Sigmoid colon (tissue), 7 donors: Measurements from ENCODE around the gene NTN5. TPM values are rescaled to one million over a fixed set of nuclear protein-coding genes. Genes with fewer than 3 reads are reported as not detected.

ENCODE experiments used
- DNase-seq: peaks from one replicate; pipeline ENCODE4 v3.0.0-alpha.2; 2019
- H3K27ac ChIP-seq, 4 donors: fragments of 200-600 bp; sonication (generic); one replicate each; pipeline ENCODE4 v1.5.1; 2016 to 2019; ENCODE audit warnings: mild to moderate bottlenecking in 1 of 4
- H3K27me3 ChIP-seq, 3 donors: fragments of 200-600 bp; sonication (generic); one replicate each; pipeline ENCODE4 v1.5.1; 2019; ENCODE audit warnings: mild to moderate bottlenecking in 1 of 3
- H3K36me3 ChIP-seq, 4 donors: fragments of 200-600 bp; sonication (generic); one replicate each; pipeline ENCODE4 v1.5.1; 2016 to 2019
- H3K4me1 ChIP-seq, 4 donors: fragments of 200-600 bp; sonication (generic); one replicate each; pipeline ENCODE4 v1.5.1; 2017 to 2019
- H3K4me3 ChIP-seq, 4 donors: fragments of 200-600 bp; sonication (generic); one replicate each; pipeline ENCODE4 v1.5.1; 2017 to 2019; ENCODE audit warnings: mild to moderate bottlenecking in 2 of 4, moderate library complexity in 1 of 4
- H3K9me3 ChIP-seq, 4 donors: fragments of 200-600 bp in 3 of 4; sonication (generic) in 3 of 4; one replicate each; pipeline versions ENCODE4 v1.5.1 to v1.6.1; 2013 to 2019
- EP300 ChIP-seq, 4 donors: sonication (generic); formaldehyde crosslinking; IDR thresholded peaks; one replicate each; pipeline ENCODE4 v1.6.1; 2017; ENCODE audit warnings: antibody characterized with exemption in 4 of 4
- POLR2A ChIP-seq, 2 donors: fragments of 450-650 bp; IDR thresholded peaks; one replicate each; pipeline ENCODE4 v1.6.1; 2016; ENCODE audit warnings: antibody characterized with exemption in 2 of 2, mild to moderate bottlenecking in 2 of 2, moderate library complexity in 2 of 2
- POLR2AphosphoS5 ChIP-seq, 4 donors: sonication (generic); formaldehyde crosslinking; IDR thresholded peaks; one replicate each; pipeline ENCODE4 v1.6.1; 2017; ENCODE audit warnings: antibody characterized with exemption in 4 of 4
- WGBS, 2 donors: extraction: QIAGEN DNeasy Blood & Tissue Kit; methylation state at CpG; one replicate each; pipeline ENCODE4 v1.1.7; 2013; 5-methylcytosine and 5-hydroxymethylcytosine counted together
- intact Hi-C: fragments of 100-400 bp; cut with DNase I; formaldehyde crosslinking; loops from one replicate; pipeline ENCODE4 v1.15.1; 2023
- polyA plus RNA-seq, 3 donors: library from polyadenylated mRNA; stranded (reverse); fragments of 200-250 nt; gene quantifications; one replicate each; pipeline ENCODE4 v1.2.3, GENCODE V29; 2013
- total RNA-seq, 4 donors: library from RNA; depleted of rRNA; stranded (reverse); fragments of >200 nt; gene quantifications; one replicate each; pipeline ENCODE4 v1.1.0, GENCODE V29; 2016
- TF ChIP-seq, protein P1 (sequence below), 4 experiments: fragments of 450-650 bp in 3 of 4; fragments of 200-600 bp in 1 of 4; IDR thresholded peaks; one replicate each; pipeline ENCODE4 v1.5.1; 2016 to 2019; ENCODE audit warnings: antibody characterized with exemption in 4 of 4, mild to moderate bottlenecking in 3 of 4, moderate library complexity in 2 of 4
- donor health status: healthy with polysubstance abuse.
- donor health status: Bipolar disorder and iron deficiency.
- donor health status: healthy.

NTN5 gene
- total and polyA plus RNA-seq, 7 donors = 0.32 to 1.2 (median 0.49) TPM; not detected in 4

DNA sequence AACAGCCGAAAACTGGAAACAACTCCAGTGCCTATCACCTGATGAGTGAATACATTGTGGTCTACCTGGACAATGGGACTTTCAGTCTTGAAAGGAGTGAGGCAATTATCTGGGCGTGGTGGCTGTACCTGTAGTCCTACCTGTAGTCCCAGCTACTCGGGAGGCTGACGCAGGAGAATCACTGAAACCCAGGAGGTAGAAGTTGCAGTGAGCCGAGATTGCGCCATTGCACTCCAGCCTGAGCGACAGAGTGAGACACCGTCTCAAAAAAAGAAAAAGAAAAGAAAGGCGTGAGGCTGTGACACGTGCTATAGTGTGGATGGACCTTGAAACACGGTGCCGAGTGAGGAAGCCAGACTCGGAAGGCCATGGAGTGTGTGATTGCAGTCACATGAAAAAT lies 4.1 kb upstream of the NTN5 start:
- no peaks in the 10 kb centered on the region for H3K27me3 ChIP-seq
- no peak for DNase-seq
- intact Hi-C loops = no loop called here
- H3K4me1 ChIP-seq = peaks cover 0 to 12% (median 9%) of the 10 kb centered on the region in 4 donors
- H3K4me3 ChIP-seq = no peak overlapping the region
- H3K36me3 ChIP-seq = no peaks in the 10 kb centered on the region
- 25 to 77% methylated on average over 13 of the region's 13 CpGs for WGBS, 2 donors
- TF ChIP-seq EP300 (IDR thresholded peaks at IDR 0.05) (no peak), POLR2AphosphoS5 (IDR thresholded peaks at IDR 0.05) (no peak), POLR2A (IDR thresholded peaks at IDR 0.05) (no peak)
- TF ChIP-seq, protein P1, sequence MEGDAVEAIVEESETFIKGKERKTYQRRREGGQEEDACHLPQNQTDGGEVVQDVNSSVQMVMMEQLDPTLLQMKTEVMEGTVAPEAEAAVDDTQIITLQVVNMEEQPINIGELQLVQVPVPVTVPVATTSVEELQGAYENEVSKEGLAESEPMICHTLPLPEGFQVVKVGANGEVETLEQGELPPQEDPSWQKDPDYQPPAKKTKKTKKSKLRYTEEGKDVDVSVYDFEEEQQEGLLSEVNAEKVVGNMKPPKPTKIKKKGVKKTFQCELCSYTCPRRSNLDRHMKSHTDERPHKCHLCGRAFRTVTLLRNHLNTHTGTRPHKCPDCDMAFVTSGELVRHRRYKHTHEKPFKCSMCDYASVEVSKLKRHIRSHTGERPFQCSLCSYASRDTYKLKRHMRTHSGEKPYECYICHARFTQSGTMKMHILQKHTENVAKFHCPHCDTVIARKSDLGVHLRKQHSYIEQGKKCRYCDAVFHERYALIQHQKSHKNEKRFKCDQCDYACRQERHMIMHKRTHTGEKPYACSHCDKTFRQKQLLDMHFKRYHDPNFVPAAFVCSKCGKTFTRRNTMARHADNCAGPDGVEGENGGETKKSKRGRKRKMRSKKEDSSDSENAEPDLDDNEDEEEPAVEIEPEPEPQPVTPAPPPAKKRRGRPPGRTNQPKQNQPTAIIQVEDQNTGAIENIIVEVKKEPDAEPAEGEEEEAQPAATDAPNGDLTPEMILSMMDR (IDR thresholded peaks at IDR 0.05) = no peak
- no peaks in the 10 kb centered on the region for H3K9me3 ChIP-seq
- no peak overlapping the region for H3K27ac ChIP-seq

DNA sequence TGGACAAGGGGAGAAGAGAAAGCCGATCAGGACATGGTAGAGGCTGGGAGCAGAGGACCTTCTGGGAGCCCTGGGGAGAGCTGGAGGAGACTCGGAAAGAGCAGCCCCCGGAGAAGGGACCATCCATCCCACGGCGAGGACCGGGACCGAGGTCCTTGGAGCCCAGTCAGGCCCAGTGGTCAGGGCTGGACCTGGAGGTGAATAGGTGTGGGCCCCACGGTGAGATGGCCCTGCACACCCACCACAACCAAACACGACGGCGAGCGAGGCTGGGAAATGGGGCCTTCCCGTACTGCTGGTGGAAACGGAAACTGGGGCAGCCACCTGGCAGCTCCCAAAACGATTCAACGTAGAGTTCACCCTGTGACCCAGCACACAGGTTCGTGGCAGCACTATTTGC lies 3.7 kb upstream of the NTN5 start:
- Histone ChIP-seq H3K36me3 (no peaks in the 10 kb centered on the region), H3K27me3 (no peaks in the 10 kb centered on the region), H3K27ac (no peak overlapping the region), H3K4me1 (peaks cover 0 to 12% (median 9%) of the 10 kb centered on the region in 4 donors), H3K9me3 (no peaks in the 10 kb centered on the region), H3K4me3 (no peak overlapping the region)
- TF ChIP-seq, protein P1 (IDR thresholded peaks at IDR 0.05) = no peak
- TF ChIP-seq POLR2A (IDR thresholded peaks at IDR 0.05) (no peak), EP300 (IDR thresholded peaks at IDR 0.05) (no peak), POLR2AphosphoS5 (IDR thresholded peaks at IDR 0.05) (no peak)
- 84 to 92% methylated on average over 17 of the region's 17 CpGs for WGBS, 2 donors
- intact Hi-C loops = no loop called here
- no peak for DNase-seq

DNA sequence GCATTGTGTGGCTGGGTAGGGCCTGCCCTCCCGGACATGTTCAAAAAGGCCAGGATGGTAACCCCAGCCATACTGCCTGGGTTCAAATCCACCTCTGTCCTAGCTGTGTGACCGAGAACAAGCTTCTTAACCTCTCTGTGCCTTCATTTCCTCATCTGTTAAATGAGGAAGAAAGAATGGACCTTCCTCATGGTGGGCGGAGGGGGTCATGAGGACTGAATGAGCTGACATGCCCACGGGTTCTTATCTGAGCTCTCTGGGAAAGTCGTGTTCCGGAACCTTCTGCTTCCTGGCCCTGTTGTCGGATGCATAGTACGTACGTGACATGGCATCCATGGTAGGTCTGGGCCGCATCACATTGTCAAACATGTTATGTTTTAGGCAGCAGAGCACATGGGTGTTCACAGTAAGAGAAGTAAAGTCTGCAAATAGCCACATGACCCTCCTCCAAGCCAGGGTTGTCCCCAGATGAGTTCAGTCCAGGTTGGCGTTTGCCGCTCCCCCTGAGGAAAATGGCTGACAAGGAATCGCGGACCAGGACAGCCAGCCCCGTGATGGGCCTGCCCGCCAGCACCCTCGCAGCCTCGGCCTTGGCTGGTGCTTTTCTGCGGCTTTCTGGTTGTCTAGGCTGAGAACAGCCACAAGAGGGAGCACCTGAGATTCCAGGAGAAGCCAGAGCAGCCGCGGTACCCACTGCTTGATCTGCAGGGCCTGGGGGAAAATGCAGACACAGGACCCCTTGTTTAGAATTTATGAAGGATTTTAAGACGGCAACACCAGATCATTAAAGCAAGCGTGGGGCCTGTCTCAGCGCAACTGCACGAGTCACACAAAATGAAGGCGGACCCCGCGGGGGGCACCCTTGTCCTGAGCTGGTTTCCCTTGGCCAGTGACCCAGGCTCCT lies 2.4 kb upstream of the NTN5 start:
- TF ChIP-seq, protein P1 (IDR thresholded peaks at IDR 0.05) = peak; percentile 81 to 91 (median 86)
- TF ChIP-seq EP300 (IDR thresholded peaks at IDR 0.05) = no peak
- no peak for TF ChIP-seq POLR2A (IDR thresholded peaks at IDR 0.05)
- TF ChIP-seq POLR2AphosphoS5 (IDR thresholded peaks at IDR 0.05) = peak in 1 of 4 donors; percentile 15
- peak; percentile 92 for DNase-seq
- WGBS, 2 donors = 42 to 43% methylated on average over 28 of the region's 28 CpGs
- Histone ChIP-seq H3K4me3 (no peak overlapping the region), H3K36me3 (no peaks in the 10 kb centered on the region), H3K4me1 (peaks cover 0 to 12% (median 9%) of the 10 kb centered on the region in 4 donors), H3K27ac (peak overlapping the region in 1 of 4 donors; percentile 20), H3K27me3 (no peaks in the 10 kb centered on the region), H3K9me3 (no peaks in the 10 kb centered on the region)
- intact Hi-C loops = loop anchor here (2.0 kb wide), 3 partner anchors 28 to 64 kb away; partner anchors contain the start of gene CA11

DNA sequence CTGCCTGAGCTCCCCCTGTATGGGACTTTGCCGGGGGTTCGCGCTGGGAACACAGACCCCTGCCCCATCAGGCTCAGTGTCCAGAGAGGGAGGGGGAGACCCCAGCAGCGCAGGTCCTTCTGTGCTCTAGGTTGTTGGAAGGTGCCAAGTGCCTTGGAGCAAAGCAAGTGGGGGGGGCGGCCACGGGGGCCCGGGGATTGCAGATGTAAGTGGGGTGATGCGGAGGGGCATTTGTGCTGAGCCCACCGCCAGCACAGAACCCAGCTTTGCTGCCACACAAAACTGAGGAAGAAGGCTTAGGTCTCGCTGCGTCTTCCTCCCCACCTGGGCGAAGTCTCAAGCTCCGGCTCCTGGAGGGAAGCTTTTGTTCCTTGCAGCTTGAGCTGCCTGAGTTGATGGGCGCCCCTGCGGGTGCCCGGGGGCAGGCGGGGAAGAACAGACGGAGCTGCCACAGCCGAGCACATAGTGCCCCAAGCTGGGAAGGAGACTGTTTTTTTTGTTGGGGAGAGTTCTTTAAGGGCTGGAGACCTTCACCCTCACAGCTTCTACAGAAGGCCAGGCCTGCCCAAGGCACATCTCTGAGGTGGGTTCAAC lies 1.5 kb upstream of the NTN5 start:
- H3K36me3 ChIP-seq = no peaks in the 10 kb centered on the region
- H3K9me3 ChIP-seq = no peaks in the 10 kb centered on the region
- DNase-seq = no peak
- 90 to 92% methylated on average over 19 of the region's 19 CpGs for WGBS, 2 donors
- H3K27ac ChIP-seq = no peak overlapping the region
- no peaks in the 10 kb centered on the region for H3K27me3 ChIP-seq
- H3K4me1 ChIP-seq = peaks cover 0 to 12% (median 9%) of the 10 kb centered on the region in 4 donors
- intact Hi-C loops = loop anchor here (2.0 kb wide), 3 partner anchors 28 to 64 kb away; partner anchors contain the start of gene CA11
- TF ChIP-seq POLR2A (IDR thresholded peaks at IDR 0.05) = no peak
- TF ChIP-seq, protein P1 (IDR thresholded peaks at IDR 0.05) = no peak
- no peak overlapping the region for H3K4me3 ChIP-seq
